ENCODE data around the gene DAGLB.
"Not testable (repeated sequence)": the region's sequence is repeated elsewhere in the genome, so short reads cannot be mapped to it uniquely, and the experiment has no call there.

The DAGLB gene

GRCh38 chr7:6392712-6393666, 54.8 kb downstream of the DAGLB start:
- Mint-ChIP-seq H3K27ac (peak overlapping the region; percentile 58), H3K36me3 (peaks cover 57% of the 10 kb centered on the region), H3K27me3 (no peaks in the 10 kb centered on the region), H3K4me3 (no peak overlapping the region), H3K4me1 (peaks cover 34% of the 10 kb centered on the region), H3K9me3 (no peaks in the 10 kb centered on the region)
- CTCF ChIA-PET, result interaction anchor here (0.5 kb wide), 1 partner anchor 169 kb away, joined by 5 read pairs; no protein-coding TSS in a partner anchor
- DNase-seq, result no peak

GRCh38 chr7:6389728-6390127, 58.0 kb downstream of the DAGLB start:
- no peak overlapping the region for H3K4me3 Mint-ChIP-seq
- CTCF ChIA-PET, result no interaction called here
- H3K27ac Mint-ChIP-seq, result no peak overlapping the region
- no peak for DNase-seq
- peaks cover 56% of the 10 kb centered on the region for H3K36me3 Mint-ChIP-seq
- H3K4me1 Mint-ChIP-seq, result peaks cover 42% of the 10 kb centered on the region
- no peaks in the 10 kb centered on the region for H3K27me3 Mint-ChIP-seq
- H3K9me3 Mint-ChIP-seq, result no peaks in the 10 kb centered on the region

- no peak overlapping the region for H3K4me3 Mint-ChIP-seq
- peaks cover 40% of the 10 kb centered on the region for H3K36me3 Mint-ChIP-seq
- peaks cover 37% of the 10 kb centered on the region for H3K4me1 Mint-ChIP-seq
- no peak for DNase-seq
- no peak overlapping the region for H3K27ac Mint-ChIP-seq
- CTCF ChIA-PET, result no interaction called here
- no peaks in the 10 kb centered on the region for H3K9me3 Mint-ChIP-seq
- no peaks in the 10 kb centered on the region for H3K27me3 Mint-ChIP-seq
Observed at GRCh38 chr7:6387734-6388294, 59.9 kb downstream of the DAGLB start.

- Mint-ChIP-seq H3K27ac (peak overlapping the region; percentile 19), H3K27me3 (no peaks in the 10 kb centered on the region), H3K4me3 (no peak overlapping the region), H3K4me1 (peaks cover 45% of the 10 kb centered on the region), H3K36me3 (peaks cover 39% of the 10 kb centered on the region), H3K9me3 (no peaks in the 10 kb centered on the region)
- no peak for DNase-seq
- CTCF ChIA-PET, result no interaction called here
Observed at GRCh38 chr7:6386779-6387178, 61.0 kb downstream of the DAGLB start.

GRCh38 chr7:6385909-6386560, 61.7 kb downstream of the DAGLB start:
- Mint-ChIP-seq H3K36me3 (peaks cover 34% of the 10 kb centered on the region), H3K4me1 (peaks cover 49% of the 10 kb centered on the region), H3K27ac (peak overlapping the region; percentile 72), H3K27me3 (no peaks in the 10 kb centered on the region), H3K4me3 (no peak overlapping the region), H3K9me3 (no peaks in the 10 kb centered on the region)
- CTCF ChIA-PET, result interaction anchor here (0.6 kb wide), 2 partner anchors 11 to 316 kb away, joined by 3 read pairs; no protein-coding TSS in a partner anchor
- DNase-seq, result no peak

- H3K9me3 Mint-ChIP-seq, result no peaks in the 10 kb centered on the region
- peak overlapping the region; percentile 37 for H3K27ac Mint-ChIP-seq
- H3K27me3 Mint-ChIP-seq, result no peaks in the 10 kb centered on the region
- peaks cover 41% of the 10 kb centered on the region for H3K36me3 Mint-ChIP-seq
- CTCF ChIA-PET, result interaction anchor here (0.6 kb wide), 3 partner anchors 12 to 316 kb away, joined by 3 read pairs; no protein-coding TSS in a partner anchor
- H3K4me1 Mint-ChIP-seq, result peaks cover 57% of the 10 kb centered on the region
- no peak for DNase-seq
- H3K4me3 Mint-ChIP-seq, result no peak overlapping the region
Observed at GRCh38 chr7:6385110-6385781, 62.5 kb downstream of the DAGLB start.

- CTCF ChIA-PET, result no interaction called here
- no peaks in the 10 kb centered on the region for H3K9me3 Mint-ChIP-seq
- H3K4me1 Mint-ChIP-seq, result peaks cover 63% of the 10 kb centered on the region
- H3K27ac Mint-ChIP-seq, result no peak overlapping the region
- peaks cover 43% of the 10 kb centered on the region for H3K36me3 Mint-ChIP-seq
- no peak for DNase-seq
- no peak overlapping the region for H3K4me3 Mint-ChIP-seq
- H3K27me3 Mint-ChIP-seq, result no peaks in the 10 kb centered on the region
Observed at GRCh38 chr7:6384327-6384726, 63.4 kb downstream of the DAGLB start.

GRCh38 chr7:6382817-6383216, 64.9 kb downstream of the DAGLB start:
- Mint-ChIP-seq H3K27me3 (no peaks in the 10 kb centered on the region), H3K36me3 (peaks cover 40% of the 10 kb centered on the region), H3K9me3 (no peaks in the 10 kb centered on the region), H3K27ac (no peak overlapping the region), H3K4me3 (no peak overlapping the region), H3K4me1 (peaks cover 66% of the 10 kb centered on the region)
- no peak for DNase-seq
- CTCF ChIA-PET, result no interaction called here

- H3K4me1 Mint-ChIP-seq, result peaks cover 71% of the 10 kb centered on the region
- peaks cover 36% of the 10 kb centered on the region for H3K36me3 Mint-ChIP-seq
- H3K9me3 Mint-ChIP-seq, H3K27me3 Mint-ChIP-seq, H3K27ac Mint-ChIP-seq, DNase-seq, H3K4me3 Mint-ChIP-seq: not testable (repeated sequence)
- CTCF ChIA-PET, result interaction anchor here (0.7 kb wide), 1 partner anchor 665 kb away, joined by 3 read pairs; no protein-coding TSS in a partner anchor
Observed at GRCh38 chr7:6381846-6382245, 65.9 kb downstream of the DAGLB start.

- Mint-ChIP-seq H3K27ac (peak overlapping the region; percentile 69), H3K9me3 (no peaks in the 10 kb centered on the region), H3K4me1 (peaks cover 72% of the 10 kb centered on the region), H3K36me3 (peaks cover 39% of the 10 kb centered on the region), H3K4me3 (no peak overlapping the region), H3K27me3 (no peaks in the 10 kb centered on the region)
- CTCF ChIA-PET, result interaction anchor here (0.6 kb wide), 1 partner anchor 53 kb away, joined by 3 read pairs; no protein-coding TSS in a partner anchor
- DNase-seq, result no peak
Observed at GRCh38 chr7:6380310-6381095, 67.3 kb downstream of the DAGLB start.

GRCh38 chr7:6379886-6380285, 67.9 kb downstream of the DAGLB start:
- H3K4me1 Mint-ChIP-seq, result peaks cover 68% of the 10 kb centered on the region
- H3K36me3 Mint-ChIP-seq, result peaks cover 41% of the 10 kb centered on the region
- H3K9me3 Mint-ChIP-seq, result no peaks in the 10 kb centered on the region
- H3K27ac Mint-ChIP-seq, result peak overlapping the region; percentile 69
- H3K27me3 Mint-ChIP-seq, result no peaks in the 10 kb centered on the region
- DNase-seq, result no peak
- CTCF ChIA-PET, result no interaction called here
- H3K4me3 Mint-ChIP-seq, result no peak overlapping the region

- H3K27me3 Mint-ChIP-seq, H3K4me3 Mint-ChIP-seq, CTCF ChIA-PET, DNase-seq, H3K9me3 Mint-ChIP-seq: not testable (repeated sequence)
- peaks cover 67% of the 10 kb centered on the region for H3K4me1 Mint-ChIP-seq
- H3K36me3 Mint-ChIP-seq, result peaks cover 39% of the 10 kb centered on the region
- peak overlapping the region; percentile 24 for H3K27ac Mint-ChIP-seq
Observed at GRCh38 chr7:6378556-6378955, 69.2 kb downstream of the DAGLB start.

- Mint-ChIP-seq H3K27me3 (no peaks in the 10 kb centered on the region), H3K4me1 (peaks cover 58% of the 10 kb centered on the region), H3K9me3 (no peaks in the 10 kb centered on the region), H3K36me3 (peaks cover 33% of the 10 kb centered on the region), H3K4me3 (peak overlapping the region; percentile 49), H3K27ac (no peak overlapping the region)
- DNase-seq, result no peak
- CTCF ChIA-PET, result interaction anchor here (0.6 to 0.7 kb wide), 2 partner anchors 383 to 593 kb away, joined by 3 read pairs; no protein-coding TSS in a partner anchor
Observed at GRCh38 chr7:6376820-6377219, 70.9 kb downstream of the DAGLB start.
